HG03139 (cell line): ENCODE measurements around the gene PEX11A.

ENCODE experiments used
- ATAC-seq: cut with Tn5 transposase; IDR thresholded peaks from one replicate; pipeline ENCODE4 v1.9.1; 2021; ENCODE audit not compliant: unreplicated experiment

The PEX11A gene

DNA sequence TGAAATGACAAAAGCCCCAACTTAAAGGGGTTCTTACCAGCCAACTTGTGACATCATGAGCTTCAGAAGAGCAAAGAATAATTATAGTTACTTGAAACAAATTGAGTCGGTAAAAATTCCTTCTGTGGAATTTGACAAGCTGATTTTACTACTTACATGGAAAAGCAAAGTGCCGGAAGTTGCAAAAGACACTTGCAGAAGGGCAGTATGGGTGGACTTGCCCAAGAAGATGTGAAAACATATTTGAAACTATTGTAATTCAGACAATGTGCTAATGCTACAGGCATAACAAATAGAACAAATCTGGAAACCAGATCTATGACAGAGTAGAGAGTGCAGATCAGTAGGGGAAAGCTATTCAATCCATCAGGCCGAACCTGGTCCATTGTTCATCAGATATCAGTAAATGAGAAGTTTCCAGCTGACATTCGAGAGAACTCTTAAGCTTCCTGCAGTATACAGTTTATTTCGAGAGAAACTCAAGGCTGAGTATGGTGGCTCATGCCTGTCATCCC is 32.8 kb downstream of the PEX11A start:
- ATAC-seq, result no peak

GRCh38 chr15:89656116-89656815 is 34.3 kb downstream of the PEX11A start:
- ATAC-seq, result no peak

DNA sequence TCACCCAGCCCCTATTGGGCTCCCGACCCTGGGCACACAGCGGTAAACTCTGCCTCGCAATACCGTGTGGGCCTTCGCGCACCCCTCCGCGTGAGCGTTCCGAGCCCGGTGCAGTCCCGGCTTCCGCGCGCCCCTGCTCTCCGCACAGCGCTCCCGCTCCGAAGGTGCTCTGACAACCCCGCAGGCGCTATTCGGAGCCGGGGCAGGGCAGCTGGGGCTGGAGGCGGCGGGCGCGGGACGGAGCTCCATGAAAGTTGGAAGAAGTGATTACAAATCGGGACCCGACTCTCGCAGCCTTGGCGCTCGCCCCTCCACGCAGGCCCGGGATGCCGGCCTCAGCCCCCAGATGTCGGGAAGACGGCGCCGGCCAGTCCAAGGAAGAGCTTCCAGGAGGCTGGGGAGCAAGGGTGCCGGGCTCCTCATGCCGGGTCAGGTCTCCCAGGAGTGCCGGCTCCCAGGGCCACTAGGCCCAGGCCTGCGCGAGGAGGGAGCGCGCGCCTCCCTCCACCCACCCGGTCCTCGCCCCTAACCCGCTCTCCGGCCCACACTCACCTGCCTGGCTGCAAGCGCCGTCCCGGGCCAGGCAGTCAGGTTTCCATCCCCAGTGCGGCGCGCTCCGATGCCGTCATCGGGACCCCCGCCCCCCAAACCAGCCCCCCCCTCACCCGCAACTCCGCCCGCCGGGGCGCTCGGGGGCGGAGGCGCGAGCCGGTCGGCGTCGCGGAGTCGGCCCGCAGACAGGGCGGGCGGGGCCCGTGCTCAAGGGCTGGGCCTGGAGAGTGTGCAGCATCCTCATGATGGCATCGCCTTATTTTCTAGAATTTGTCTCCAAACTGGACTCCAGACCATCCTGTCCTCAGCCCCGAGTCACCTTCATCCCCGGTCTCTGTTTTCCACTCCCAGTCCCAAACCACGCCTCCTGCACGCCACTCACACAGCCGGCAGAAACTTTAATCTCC is 35.4 kb downstream of the PEX11A start, which contains the start of gene KIF7:
Gene KIF7, minus strand, starts transcription at position 621 of the 959 bp plus-strand sequence. CDS start 2,537 bp downstream, outside the sequence.
- no peak for ATAC-seq

DNA sequence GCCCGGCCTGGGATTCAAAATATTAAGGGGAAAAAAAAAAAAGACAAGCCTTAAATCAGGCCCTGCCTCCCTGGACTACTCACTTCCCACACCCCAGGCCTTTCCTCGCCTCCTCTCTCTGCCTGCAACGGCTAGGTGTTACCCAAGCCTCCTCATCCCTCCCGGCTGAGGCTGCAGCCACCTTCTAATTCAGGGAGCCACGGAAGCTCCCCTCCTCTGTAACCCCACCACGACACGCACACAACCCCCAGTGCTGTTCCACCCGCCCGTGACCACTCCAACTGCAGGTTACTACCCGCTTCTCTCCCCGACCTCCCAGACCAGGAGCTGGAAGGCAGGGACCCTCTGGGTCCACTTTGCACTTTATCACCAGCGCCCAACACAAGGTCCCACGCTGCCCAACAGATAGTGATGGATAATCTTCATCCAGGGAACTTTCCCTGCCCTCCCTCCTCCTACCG is 36.2 kb downstream of the PEX11A start:
- ATAC-seq, result no peak

DNA sequence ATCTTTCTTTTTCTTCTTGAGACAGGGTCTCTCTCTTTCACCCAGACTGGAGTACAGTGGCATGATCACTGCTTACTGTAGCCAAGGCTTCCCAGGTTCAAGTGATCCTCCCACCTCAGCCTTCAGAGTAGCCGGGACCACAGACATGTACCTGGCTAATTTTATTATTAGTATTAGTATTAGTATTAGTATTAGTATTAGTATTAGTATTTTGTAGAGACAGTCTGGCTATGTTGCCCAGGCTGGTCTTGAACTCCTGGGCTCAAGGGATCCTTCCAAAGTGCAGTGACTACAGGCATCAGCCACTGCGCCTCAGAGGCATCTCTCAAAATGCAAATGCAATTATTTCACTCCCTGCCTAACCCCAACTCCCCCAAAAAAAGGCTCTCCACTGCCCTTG is 37.0 kb downstream of the PEX11A start:
- ATAC-seq, result no peak

DNA sequence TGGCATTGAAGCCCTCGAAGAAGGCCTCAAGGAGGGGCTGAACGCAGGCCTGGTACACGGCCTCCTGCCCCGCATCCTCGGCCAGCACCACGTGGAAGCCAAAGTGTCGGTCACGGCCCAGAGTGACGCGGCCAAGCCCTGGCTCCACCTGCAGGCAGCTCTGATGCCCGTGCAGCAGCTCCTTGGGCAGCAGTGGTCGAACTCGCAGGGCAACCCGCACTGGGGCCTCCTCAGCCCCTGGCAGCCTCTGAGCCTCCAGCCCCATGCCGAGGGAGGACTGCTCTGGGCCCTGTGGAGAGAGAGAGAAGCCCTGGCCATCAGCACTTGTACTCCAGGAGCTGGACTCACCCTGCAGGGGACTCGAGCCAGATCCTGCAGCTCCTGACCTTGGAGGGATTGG is 37.9 kb downstream of the PEX11A start:
- no peak for ATAC-seq

- ATAC-seq, result no peak
Measured at GRCh38 chr15:89652131-89652530, 38.4 kb downstream of the PEX11A start.

- no peak for ATAC-seq
Measured at GRCh38 chr15:89649716-89650115, 40.8 kb downstream of the PEX11A start.

DNA sequence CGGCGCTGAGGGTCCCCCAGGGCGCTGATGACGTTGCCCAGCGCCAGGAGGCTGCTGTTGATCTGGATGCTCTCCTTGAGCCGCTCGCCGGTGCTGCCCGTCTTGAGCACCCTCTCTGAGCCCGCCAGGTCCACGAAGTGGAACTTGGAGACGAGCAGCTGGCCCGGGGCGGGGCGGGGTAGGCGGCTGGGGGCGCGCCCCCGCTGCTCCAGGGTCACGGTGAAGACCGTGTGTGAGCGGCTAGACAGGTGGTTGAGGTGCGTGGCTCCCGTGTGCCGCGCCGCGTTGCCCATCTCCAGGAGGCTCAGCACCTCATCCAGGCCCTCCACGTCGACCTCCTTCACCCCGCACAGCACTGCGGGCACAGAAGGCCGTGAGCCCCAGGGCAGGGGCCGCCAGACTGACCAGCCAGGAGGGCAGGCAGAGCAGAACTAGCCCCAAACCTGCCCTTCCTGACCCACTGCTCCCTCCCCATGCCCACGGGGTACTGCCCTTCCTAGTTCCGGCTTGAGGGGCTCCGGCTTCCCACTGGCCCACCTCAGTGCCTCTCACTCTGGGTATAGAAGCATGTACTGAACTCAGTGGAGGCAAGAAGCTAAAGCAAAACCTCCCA is 41.4 kb downstream of the PEX11A start:
- no peak for ATAC-seq

DNA sequence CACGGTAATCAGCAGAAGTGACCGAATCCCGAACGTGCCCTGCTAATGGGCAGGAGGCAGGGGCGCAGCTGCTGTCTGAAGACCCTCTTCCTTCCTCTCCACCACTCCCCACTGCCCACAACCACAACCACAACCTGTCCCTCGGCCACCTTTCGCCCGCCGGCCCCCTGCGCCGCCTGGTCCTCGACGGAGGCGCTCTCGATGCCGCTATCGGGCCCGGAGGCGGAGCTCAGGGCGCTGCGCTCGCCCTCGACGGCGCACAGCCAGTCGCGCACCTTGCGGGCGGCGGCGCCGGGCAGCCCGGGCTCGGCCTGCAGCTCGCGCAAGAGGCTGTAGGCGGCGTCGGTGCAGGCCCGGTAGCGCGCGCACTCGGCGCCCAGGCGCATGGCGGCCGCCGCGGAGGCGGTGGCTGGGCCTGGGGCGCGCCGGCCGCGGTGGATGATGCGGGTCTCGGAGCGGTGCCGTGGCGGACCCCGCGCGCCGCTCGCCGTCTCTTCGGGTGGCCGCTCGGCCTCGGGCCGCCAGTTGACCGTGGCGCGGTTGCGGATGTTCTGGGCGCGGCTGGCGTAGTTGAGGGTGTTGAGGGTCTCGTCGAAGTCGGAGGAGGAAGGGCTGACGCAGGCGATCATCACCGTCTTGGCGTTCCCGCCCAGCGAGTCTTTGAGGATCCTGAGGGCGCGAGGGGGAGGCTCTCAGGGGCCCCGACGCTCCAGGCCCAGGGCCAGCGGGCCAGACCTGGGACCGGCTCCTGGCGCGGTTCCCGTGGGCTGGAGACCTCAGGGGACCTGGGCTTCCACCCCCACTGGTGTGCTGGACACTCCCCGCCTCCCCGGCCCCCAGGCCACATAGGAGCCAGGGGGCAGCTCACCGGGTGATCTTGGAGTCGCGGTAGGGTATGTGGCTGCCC is 42.2 kb downstream of the PEX11A start:
- ATAC-seq, result no peak

GRCh38 chr15:89647191-89647851 is 43.2 kb downstream of the PEX11A start:
- no peak for ATAC-seq

DNA sequence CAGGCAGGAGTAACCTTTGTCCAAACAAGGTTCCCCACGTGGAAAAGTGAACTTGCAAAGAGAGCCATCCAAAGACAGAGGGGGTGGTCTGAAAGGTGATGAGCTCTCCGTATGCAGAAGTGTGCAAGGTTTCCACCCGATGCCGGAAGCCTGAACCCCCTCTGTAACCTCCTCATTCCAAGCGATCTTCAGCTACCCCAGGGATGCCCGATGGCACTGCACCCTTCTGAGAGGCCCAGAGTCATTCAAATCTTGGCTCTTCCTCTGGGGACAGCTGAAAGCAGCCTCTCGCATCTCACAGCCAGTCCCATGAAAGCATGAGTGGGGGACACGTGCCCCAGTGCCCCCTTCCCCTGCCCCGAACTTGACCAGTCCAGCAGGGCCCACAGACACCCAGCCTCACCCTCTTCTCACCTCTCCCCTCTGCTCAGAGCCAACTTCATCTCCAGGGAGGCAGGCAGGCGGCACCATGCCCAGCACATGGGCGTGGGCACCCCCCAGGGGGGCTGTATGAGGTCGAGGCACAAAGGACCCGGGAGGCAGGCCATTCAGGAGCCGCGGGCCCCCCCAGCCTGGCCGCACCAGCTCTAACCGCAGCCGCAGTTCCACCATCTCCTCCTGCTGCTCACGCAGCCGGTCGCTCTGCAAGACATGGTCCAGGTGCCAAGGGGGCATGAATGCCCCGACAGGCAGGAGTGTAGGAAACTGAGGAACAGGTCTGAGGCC is 44.0 kb downstream of the PEX11A start:
- ATAC-seq, result no peak

- ATAC-seq, result no peak
Measured at GRCh38 chr15:89645680-89646079, 44.9 kb downstream of the PEX11A start.

- ATAC-seq, result no peak
Measured at GRCh38 chr15:89642106-89642505, 48.4 kb downstream of the PEX11A start.

DNA sequence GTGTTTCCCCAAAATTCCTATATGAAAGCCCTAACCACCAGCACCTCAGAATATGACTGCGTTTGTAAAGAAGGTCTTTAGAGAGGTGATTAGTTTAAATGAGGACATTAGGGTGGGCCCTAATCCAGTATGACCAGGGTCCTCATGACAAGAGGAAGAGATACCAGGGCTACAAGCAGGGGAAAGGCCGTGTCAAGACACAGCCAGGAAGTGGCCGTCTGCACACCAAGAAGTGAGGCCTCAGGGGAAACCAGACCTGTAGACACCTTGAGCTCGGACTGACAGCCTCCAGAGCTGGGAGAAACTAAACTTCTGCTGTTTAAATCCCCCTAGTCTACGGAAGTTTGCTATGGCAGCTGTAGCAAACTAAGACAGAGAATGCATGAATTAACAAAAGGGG is 49.5 kb downstream of the PEX11A start:
- ATAC-seq, result no peak

DNA sequence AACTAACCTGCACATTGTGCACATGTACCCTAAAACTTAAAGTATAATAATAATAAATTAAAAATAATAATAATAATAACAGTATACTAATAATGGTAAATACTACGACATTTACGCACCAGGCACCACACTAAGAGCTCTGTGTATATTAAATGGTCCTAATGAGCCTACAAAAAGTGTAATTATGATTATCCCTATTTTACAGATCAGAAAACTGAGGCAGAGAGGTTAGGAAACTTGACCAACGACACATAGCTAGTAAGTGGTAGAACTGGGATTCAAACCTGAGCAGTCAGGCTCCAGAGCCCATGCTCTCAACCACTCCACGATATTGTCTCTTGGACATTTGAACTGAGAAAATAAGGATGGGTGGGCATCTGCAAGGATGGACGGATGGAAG is 50.3 kb downstream of the PEX11A start:
- no peak for ATAC-seq

GRCh38 chr15:89633585-89633984 is 57.0 kb downstream of the PEX11A start:
- ATAC-seq, result no peak

GRCh38 chr15:89632563-89633430 is 57.8 kb downstream of the PEX11A start:
- no peak for ATAC-seq
